Activated CD8-positive, alpha-beta memory T cell treated with anti-CD3 and anti-CD28 coated beads, Interleukin-2, amount 10 ng/mL, durations not matched to agents 7 days and 5 days (primary cell): ENCODE data around the gene ZDHHC9. TPM values are rescaled to one million over a fixed set of nuclear protein-coding genes. Genes with fewer than 3 reads are reported as not detected.
"Not testable (repeated sequence)": the region's sequence is repeated elsewhere in the genome, so short reads cannot be mapped to it uniquely, and the experiment has no call there.

ENCODE experiments used
- ATAC-seq: fragments of 150-1000 bp; cut with Tn5 transposase; one replicate; pipeline ENCODE4 v1.10.0; 2021; ENCODE audit warnings: moderate library complexity
- CTCF ChIA-PET: fragments of 350-600 bp; sonication (Branson Sonifier 250); formaldehyde crosslinking; loops from one replicate; lab custom pipeline; 2021; ENCODE audit warnings: antibody characterized with exemption; lab: Charles Lee
- DNase-seq: peaks from one replicate; pipeline ENCODE4 v3.0.0-alpha.2; 2020
- H3K27ac Mint-ChIP-seq: one replicate; pipeline ENCODE4 v1.8.0; 2021; ENCODE audit warnings: mild to moderate bottlenecking, mixed read lengths
- H3K27me3 Mint-ChIP-seq: one replicate; pipeline ENCODE4 v1.8.0; 2021; ENCODE audit warnings: mixed read lengths
- H3K36me3 Mint-ChIP-seq: one replicate; pipeline ENCODE4 v1.8.0; 2021; ENCODE audit warnings: mild to moderate bottlenecking, mixed read lengths
- H3K4me1 Mint-ChIP-seq: one replicate; pipeline ENCODE4 v1.8.0; 2021; ENCODE audit warnings: mixed read lengths
- H3K4me3 Mint-ChIP-seq: one replicate; pipeline ENCODE4 v1.8.0; 2021; ENCODE audit warnings: mild to moderate bottlenecking, moderate library complexity, mixed read lengths
- H3K9me3 Mint-ChIP-seq: one replicate; pipeline ENCODE4 v1.8.0; 2022; ENCODE audit warnings: low read depth, mixed read lengths
- total RNA-seq, 2 experiments: library from RNA; stranded (reverse); gene quantifications; one replicate each; pipeline ENCODE4 v1.2.3, GENCODE V29; 2021

Gene ZDHHC9
- 1 to 10 TPM; 5.5 to 7.3 TPM for total RNA-seq

- peaks cover 19% of the 10 kb centered on the region for H3K4me1 Mint-ChIP-seq
- no peaks in the 10 kb centered on the region for H3K36me3 Mint-ChIP-seq
- DNase-seq: peak; percentile 91
- H3K9me3 Mint-ChIP-seq: no peaks in the 10 kb centered on the region
- H3K27me3 Mint-ChIP-seq: no peaks in the 10 kb centered on the region
- peak within 1 kb of the TSS; percentile 96 for H3K4me3 Mint-ChIP-seq
- CTCF ChIA-PET: no interaction called here
- H3K27ac Mint-ChIP-seq: peak within 1 kb of the TSS; percentile 80
- peak; percentile 98 for ATAC-seq
These were observed at the start of gene ZDHHC9 for GRCh38 chrX:129843459-129844306. Gene ZDHHC9 (minus strand): TSS chrX:129843886. CDS start chrX:129841945, 1,941 bp downstream.

- H3K27ac Mint-ChIP-seq: no peak overlapping the region
- CTCF ChIA-PET: no interaction called here
- no peaks in the 10 kb centered on the region for H3K9me3 Mint-ChIP-seq
- peaks cover 4% of the 10 kb centered on the region for H3K27me3 Mint-ChIP-seq
- H3K36me3 Mint-ChIP-seq: no peaks in the 10 kb centered on the region
- DNase-seq: no peak
- ATAC-seq: no peak
- H3K4me3 Mint-ChIP-seq: no peak overlapping the region
- no peaks in the 10 kb centered on the region for H3K4me1 Mint-ChIP-seq
These were observed 33.7 kb upstream of the ZDHHC9 start for GRCh38 chrX:129877401-129877800.

GRCh38 chrX:129876771-129877305 is 33.2 kb upstream of the ZDHHC9 start:
- DNase-seq (no peak), ATAC-seq (no peak)
- no peaks in the 10 kb centered on the region for H3K27me3 Mint-ChIP-seq
- no peak overlapping the region for H3K27ac Mint-ChIP-seq
- H3K4me1 Mint-ChIP-seq: no peaks in the 10 kb centered on the region
- CTCF ChIA-PET: no interaction called here
- H3K36me3 Mint-ChIP-seq: no peaks in the 10 kb centered on the region
- H3K9me3 Mint-ChIP-seq: no peaks in the 10 kb centered on the region
- H3K4me3 Mint-ChIP-seq: no peak overlapping the region

GRCh38 chrX:129875669-129876068 is 32.0 kb upstream of the ZDHHC9 start:
- Mint-ChIP-seq H3K27ac (no peak overlapping the region), H3K36me3 (no peaks in the 10 kb centered on the region), H3K4me3 (no peak overlapping the region), H3K9me3 (no peaks in the 10 kb centered on the region), H3K27me3 (no peaks in the 10 kb centered on the region), H3K4me1 (no peaks in the 10 kb centered on the region)
- CTCF ChIA-PET: no interaction called here
- no peak for ATAC-seq
- no peak for DNase-seq

- Mint-ChIP-seq H3K9me3 (no peaks in the 10 kb centered on the region), H3K27ac (no peak overlapping the region), H3K4me1 (no peaks in the 10 kb centered on the region), H3K36me3 (no peaks in the 10 kb centered on the region), H3K27me3 (no peaks in the 10 kb centered on the region), H3K4me3 (no peak overlapping the region)
- DNase-seq (no peak), ATAC-seq (no peak)
- CTCF ChIA-PET: no interaction called here
These were observed 28.8 kb upstream of the ZDHHC9 start for GRCh38 chrX:129872524-129872923.

GRCh38 chrX:129866321-129866720 is 22.6 kb upstream of the ZDHHC9 start:
- CTCF ChIA-PET, ATAC-seq, H3K36me3 Mint-ChIP-seq, DNase-seq, H3K4me3 Mint-ChIP-seq, H3K4me1 Mint-ChIP-seq, H3K27ac Mint-ChIP-seq, H3K27me3 Mint-ChIP-seq, H3K9me3 Mint-ChIP-seq: not testable (repeated sequence)

- H3K27me3 Mint-ChIP-seq, DNase-seq, CTCF ChIA-PET, H3K27ac Mint-ChIP-seq, H3K4me3 Mint-ChIP-seq, ATAC-seq, H3K4me1 Mint-ChIP-seq, H3K9me3 Mint-ChIP-seq, H3K36me3 Mint-ChIP-seq: not testable (repeated sequence)
These were observed 15.4 kb upstream of the ZDHHC9 start for GRCh38 chrX:129859134-129859533.

GRCh38 chrX:129851825-129852224 is 8.1 kb upstream of the ZDHHC9 start:
- ATAC-seq, H3K27me3 Mint-ChIP-seq, CTCF ChIA-PET, H3K4me1 Mint-ChIP-seq, H3K9me3 Mint-ChIP-seq, H3K36me3 Mint-ChIP-seq, H3K27ac Mint-ChIP-seq, DNase-seq, H3K4me3 Mint-ChIP-seq: not testable (repeated sequence)

GRCh38 chrX:129846716-129847115 is 3.0 kb upstream of the ZDHHC9 start:
- ATAC-seq: no peak
- no peak for DNase-seq
- H3K36me3 Mint-ChIP-seq: no peaks in the 10 kb centered on the region
- H3K9me3 Mint-ChIP-seq: no peaks in the 10 kb centered on the region
- H3K4me3 Mint-ChIP-seq: no peak overlapping the region
- no peak overlapping the region for H3K27ac Mint-ChIP-seq
- CTCF ChIA-PET: no interaction called here
- no peaks in the 10 kb centered on the region for H3K27me3 Mint-ChIP-seq
- peaks cover 14% of the 10 kb centered on the region for H3K4me1 Mint-ChIP-seq

GRCh38 chrX:129845616-129846190 is 2.0 kb upstream of the ZDHHC9 start:
- H3K36me3 Mint-ChIP-seq: no peaks in the 10 kb centered on the region
- CTCF ChIA-PET: interaction anchor here (1.2 kb wide), 1 partner anchor 80 kb away, joined by 3 read pairs; no protein-coding TSS in a partner anchor
- DNase-seq: no peak
- ATAC-seq: no peak
- no peaks in the 10 kb centered on the region for H3K9me3 Mint-ChIP-seq
- H3K27me3 Mint-ChIP-seq: no peaks in the 10 kb centered on the region
- H3K4me3 Mint-ChIP-seq: no peak overlapping the region
- H3K27ac Mint-ChIP-seq: no peak overlapping the region
- H3K4me1 Mint-ChIP-seq: peaks cover 16% of the 10 kb centered on the region

GRCh38 chrX:129843209-129843458 is 552 bp downstream of the ZDHHC9 start:
- Mint-ChIP-seq H3K4me3 (peak overlapping the region; percentile 96), H3K36me3 (no peaks in the 10 kb centered on the region), H3K4me1 (peaks cover 19% of the 10 kb centered on the region), H3K27me3 (no peaks in the 10 kb centered on the region), H3K9me3 (no peaks in the 10 kb centered on the region), H3K27ac (peak overlapping the region; percentile 54)
- CTCF ChIA-PET: no interaction called here
- no peak for DNase-seq
- no peak for ATAC-seq

- H3K4me3 Mint-ChIP-seq: peak overlapping the region; percentile 96
- peaks cover 19% of the 10 kb centered on the region for H3K4me1 Mint-ChIP-seq
- DNase-seq: peak; percentile 40
- no peak for ATAC-seq
- H3K27me3 Mint-ChIP-seq: no peaks in the 10 kb centered on the region
- H3K9me3 Mint-ChIP-seq: no peaks in the 10 kb centered on the region
- H3K36me3 Mint-ChIP-seq: no peaks in the 10 kb centered on the region
- H3K27ac Mint-ChIP-seq: peak overlapping the region; percentile 54
- CTCF ChIA-PET: no interaction called here
These were observed 1.0 kb downstream of the ZDHHC9 start for GRCh38 chrX:129842510-129843208.

- peaks cover 19% of the 10 kb centered on the region for H3K4me1 Mint-ChIP-seq
- CTCF ChIA-PET: interaction anchor here (1.4 kb wide), 1 partner anchor 17 kb away, joined by 3 read pairs; no protein-coding TSS in a partner anchor
These were observed 3.3 kb downstream of the ZDHHC9 start for GRCh38 chrX:129840344-129840743.

More at GRCh38 chrX:129840344-129840743, 3.3 kb downstream of the ZDHHC9 start:
- DNase-seq (no peak), ATAC-seq (no peak)
- Mint-ChIP-seq H3K9me3 (no peaks in the 10 kb centered on the region), H3K36me3 (peaks cover 3% of the 10 kb centered on the region), H3K4me3 (no peak overlapping the region), H3K27ac (no peak overlapping the region), H3K27me3 (no peaks in the 10 kb centered on the region)
